ENCODE measurements around the gene MICALL2.

GRCh38 chr7:1459512-1459892, 232 bp upstream of the MICALL2 start:
- TF ChIP-seq CTCF (IDR thresholded peaks at IDR 0.05) (no peak), POLR2A (IDR thresholded peaks at IDR 0.05) (no peak)
